OCI-LY7 (cell line): ENCODE measurements around the gene RNU6-9. TPM values are rescaled to one million over a fixed set of nuclear protein-coding genes. Genes with fewer than 3 reads are reported as not detected.

Experiments used
- BruUV-seq: library from RNA; stranded (reverse); fragments of 400-500 nt; replicated peaks from 2 replicates; lab custom pipeline; 2021; lab: Mats Ljungman, UMichigan
- CTCF ChIA-PET: fragments of 300-600 bp; sonication (Branson Sonifier 250); formaldehyde crosslinking; loops from one replicate; lab custom pipeline; 2022; ENCODE audit warnings: antibody characterized with exemption; ENCODE audit not compliant: unreplicated experiment; lab: Charles Lee
- POLR2A ChIA-PET: fragments of 300-600 bp; sonication (Branson Sonifier 250); formaldehyde crosslinking; loops from one replicate; lab custom pipeline; 2022; ENCODE audit warnings: antibody characterized with exemption; lab: Charles Lee
- DNase-seq: peaks from one replicate; pipeline ENCODE4 v3.0.0-alpha.2; 2015; ENCODE audit warnings: low spot score
- H2AFZ ChIP-seq: fragments of 200-600 bp; sonication (generic), shearing (Covaris generic); 2 replicates; pipeline ENCODE4 v1.6.1; 2014; ENCODE audit warnings: mild to moderate bottlenecking, antibody characterized with exemption, low read length, moderate library complexity
- H3K27ac ChIP-seq: fragments of 200-600 bp; sonication (generic); 2 replicates; pipeline ENCODE4 v1.5.1; 2014; ENCODE audit warnings: mixed run types, low read depth, mild to moderate bottlenecking, moderate library complexity, low read length, inconsistent platforms; ENCODE audit not compliant: poor library complexity, severe bottlenecking
- H3K36me3 ChIP-seq: fragments of 200-600 bp; sonication (generic); 2 replicates; pipeline ENCODE4 v1.6.1; 2014; ENCODE audit warnings: mild to moderate bottlenecking, antibody characterized with exemption, low read length, moderate library complexity, mixed read lengths; ENCODE audit not compliant: insufficient read depth
- H3K4me1 ChIP-seq: fragments of 200-600 bp; sonication (generic); 2 replicates; pipeline ENCODE4 v1.5.1; 2014; ENCODE audit warnings: mild to moderate bottlenecking, low read length; ENCODE audit not compliant: insufficient read depth, poor library complexity, severe bottlenecking
- H3K4me2 ChIP-seq: fragments of 200-600 bp; sonication (generic); 2 replicates; pipeline ENCODE4 v1.6.1; 2014; ENCODE audit warnings: mild to moderate bottlenecking, low read length
- H3K4me3 ChIP-seq: fragments of 200-600 bp; sonication (generic); 2 replicates; pipeline ENCODE4 v1.5.1; 2014; ENCODE audit warnings: mild to moderate bottlenecking, low read depth, low read length; ENCODE audit not compliant: poor library complexity, severe bottlenecking
- H3K79me2 ChIP-seq: fragments of 200-600 bp; sonication (generic); 2 replicates; pipeline ENCODE4 v1.6.1; 2016; ENCODE audit warnings: low read depth, mild to moderate bottlenecking, low read length, moderate library complexity, mixed read lengths; ENCODE audit not compliant: insufficient read depth
- H3K9me2 ChIP-seq: fragments of 200-600 bp; sonication (generic); 2 replicates; pipeline ENCODE4 v1.6.1; 2016; ENCODE audit warnings: mild to moderate bottlenecking, low read length, mixed read lengths; ENCODE audit not compliant: insufficient read depth
- H3K9me3 ChIP-seq: fragments of 200-600 bp; sonication (generic); 2 replicates; pipeline ENCODE4 v1.6.1; 2014; ENCODE audit warnings: mild to moderate bottlenecking, mixed run types, low read length, mixed read lengths
- H4K20me1 ChIP-seq: fragments of 200-600 bp; sonication (generic); 2 replicates; pipeline ENCODE4 v1.6.1; 2014; ENCODE audit warnings: mild to moderate bottlenecking, antibody characterized with exemption, low read length, moderate library complexity, mixed read lengths; ENCODE audit not compliant: insufficient read depth
- CTCF ChIP-seq: fragments of 200-600 bp; sonication (generic); conservative IDR thresholded peaks from 2 replicates; pipeline ENCODE4 v1.5.1; 2014; ENCODE audit warnings: mild to moderate bottlenecking, antibody characterized with exemption, low read length, moderate library complexity, mixed read lengths
- EZH2phosphoT487 ChIP-seq: fragments of 200-600 bp; sonication (generic); IDR thresholded peaks from 2 replicates; pipeline ENCODE4 v1.6.1; 2018; ENCODE audit warnings: low read depth, borderline replicate concordance, mild to moderate bottlenecking, mixed run types, antibody characterized with exemption, low read length, moderate library complexity, mixed read lengths
- intact Hi-C: fragments of 100-400 bp; cut with micrococcal nuclease; formaldehyde crosslinking; loops from one replicate; pipeline ENCODE4 v1.10.0; 2022; ENCODE audit not compliant: unreplicated experiment
- total RNA-seq, 2 experiments: library from RNA; depleted of rRNA in 1 of 2; stranded (reverse); fragments of >200 nt in 1 of 2; shearing (Covaris generic) in 1 of 2; gene quantifications; 2 replicates each; pipeline ENCODE4 v1.2.3, GENCODE V29; 2014 to 2022

The RNU6-9 gene
- total RNA-seq, 2 experiments from 2014 or later = not detected

- no TSS peak for BruUV-seq
These were observed 30.5 kb upstream of the RNU6-9 start for GRCh38 chr19:862581-863314.

GRCh38 chr19:863315-863620 lies 30.0 kb upstream of the RNU6-9 start:
- no peaks in the 10 kb centered on the region for H4K20me1 ChIP-seq
- intact Hi-C loops = loop anchor here (2.0 kb wide), 2 partner anchors 92 to 122 kb away; partner anchors contain the start of gene WDR18
- peaks cover 31% of the 10 kb centered on the region for H3K4me1 ChIP-seq
- H3K9me3 ChIP-seq = no peaks in the 10 kb centered on the region
- ChIA-PET CTCF (interaction anchor here (0.9 kb wide), 1 partner anchor 60 kb away, joined by 3 read pairs; no protein-coding TSS in a partner anchor), POLR2A (no interaction called here)
- H3K4me3 ChIP-seq = peak overlapping the region; percentile 59
- H3K79me2 ChIP-seq = no peaks in the 10 kb centered on the region
- H3K36me3 ChIP-seq = no peaks in the 10 kb centered on the region
- peak overlapping the region; percentile 48 for H3K27ac ChIP-seq
- H3K9me2 ChIP-seq = no peaks in the 10 kb centered on the region
- no peak for TF ChIP-seq CTCF
- no peak for TF ChIP-seq EZH2phosphoT487
- H2AFZ ChIP-seq = peak overlapping the region; percentile 4; the same call in 1 of the 2 replicates
- no TSS peak for BruUV-seq
- DNase-seq = no peak
- peak overlapping the region; percentile 83 for H3K4me2 ChIP-seq

More at GRCh38 chr19:862581-863314, 30.5 kb upstream of the RNU6-9 start:
- Histone ChIP-seq H3K9me2 (no peaks in the 10 kb centered on the region), H4K20me1 (no peaks in the 10 kb centered on the region), H3K27ac (peak overlapping the region; percentile 50), H2AFZ (peak overlapping the region; percentile 38; the same call in 1 of the 2 replicates), H3K36me3 (no peaks in the 10 kb centered on the region), H3K4me3 (peak overlapping the region; percentile 59), H3K79me2 (no peaks in the 10 kb centered on the region), H3K4me1 (peaks cover 31% of the 10 kb centered on the region), H3K9me3 (no peaks in the 10 kb centered on the region), H3K4me2 (peak overlapping the region; percentile 83)
- intact Hi-C loops = loop anchor here (1.0 to 2.0 kb wide), 6 partner anchors 31 to 312 kb away; partner anchors contain the start of genes KISS1R, MED16, RNU6-9 and SBNO2
- POLR2A ChIA-PET = interaction anchor here (0.5 kb wide), 1 partner anchor 103 kb away, joined by 5 read pairs; no protein-coding TSS in a partner anchor
- peak; percentile 89 for DNase-seq
- CTCF ChIA-PET = interaction anchor here (0.9 kb wide), 1 partner anchor 60 kb away, joined by 3 read pairs; no protein-coding TSS in a partner anchor
- TF ChIP-seq EZH2phosphoT487 (no peak), CTCF (no peak)
